Glutamatergic neuron (in vitro differentiated cells): ENCODE measurements around the gene REELD1. TPM values are rescaled to one million over a fixed set of nuclear protein-coding genes. Genes with fewer than 3 reads are reported as not detected.

Experiments used
- DNase-seq: peaks from one replicate; pipeline ENCODE4 v3.0.0; 2022
- H3K27ac Mint-ChIP-seq: one replicate; pipeline ENCODE4 v1.8.0; 2020; ENCODE audit warnings: mild to moderate bottlenecking, mixed read lengths, inconsistent platforms; ENCODE audit not compliant: unreplicated experiment
- H3K27me3 Mint-ChIP-seq: one replicate; pipeline ENCODE4 v1.8.0; 2020; ENCODE audit warnings: mild to moderate bottlenecking, moderate library complexity, mixed read lengths, inconsistent platforms; ENCODE audit not compliant: unreplicated experiment
- H3K36me3 Mint-ChIP-seq: one replicate; pipeline ENCODE4 v1.8.0; 2020; ENCODE audit warnings: mild to moderate bottlenecking, mixed read lengths, inconsistent platforms; ENCODE audit not compliant: unreplicated experiment
- H3K4me1 Mint-ChIP-seq: one replicate; pipeline ENCODE4 v1.8.0; 2020; ENCODE audit warnings: mild to moderate bottlenecking, low read depth, mixed read lengths, inconsistent platforms; ENCODE audit not compliant: unreplicated experiment
- H3K4me3 Mint-ChIP-seq: one replicate; pipeline ENCODE4 v1.8.0; 2020; ENCODE audit warnings: mild to moderate bottlenecking, mixed read lengths, inconsistent platforms; ENCODE audit not compliant: unreplicated experiment
- H3K9me3 Mint-ChIP-seq: one replicate; pipeline ENCODE4 v1.8.0; 2020; ENCODE audit warnings: mild to moderate bottlenecking, moderate library complexity, mixed read lengths, inconsistent platforms; ENCODE audit not compliant: unreplicated experiment
- total RNA-seq: library from RNA; stranded (reverse); fragmentation: NEBNext Ultra II Directional; extraction: Animal tissue kit (Norgen Biotek cat#: 25700); gene quantifications from one replicate; pipeline ENCODE4 v1.2.1, GENCODE V29; 2021; ENCODE audit not compliant: unreplicated experiment
- TF ChIP-seq, protein P1 (sequence below): fragments of 200-600 bp; sonication (generic); IDR thresholded peaks from one replicate; pipeline ENCODE4 v1.5.0; 2021; ENCODE audit not compliant: partially characterized antibody, unreplicated experiment

The REELD1 gene
- total RNA-seq, 1 donor from 2014 or later: not detected

DNA sequence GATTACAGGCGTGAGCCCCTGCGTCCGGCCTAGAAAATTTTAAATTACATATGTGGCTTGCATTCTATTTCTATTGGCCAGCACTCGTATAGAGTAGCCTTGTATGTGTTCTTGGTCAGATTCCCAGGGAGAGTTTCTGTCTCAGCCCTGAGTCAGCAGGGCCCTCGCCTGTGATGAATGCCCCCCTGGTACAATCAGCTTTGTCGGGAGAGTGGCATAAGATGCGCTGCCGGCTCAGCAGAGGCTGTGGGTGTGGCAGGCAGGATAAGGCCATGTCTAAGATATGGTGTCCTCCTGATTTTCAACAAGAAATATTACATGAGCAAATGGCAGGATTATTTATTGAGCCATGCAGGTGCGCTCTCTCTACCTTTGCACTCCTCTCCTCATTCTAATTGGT is 1.6 kb upstream of the REELD1 start:
- TF ChIP-seq, protein P1, sequence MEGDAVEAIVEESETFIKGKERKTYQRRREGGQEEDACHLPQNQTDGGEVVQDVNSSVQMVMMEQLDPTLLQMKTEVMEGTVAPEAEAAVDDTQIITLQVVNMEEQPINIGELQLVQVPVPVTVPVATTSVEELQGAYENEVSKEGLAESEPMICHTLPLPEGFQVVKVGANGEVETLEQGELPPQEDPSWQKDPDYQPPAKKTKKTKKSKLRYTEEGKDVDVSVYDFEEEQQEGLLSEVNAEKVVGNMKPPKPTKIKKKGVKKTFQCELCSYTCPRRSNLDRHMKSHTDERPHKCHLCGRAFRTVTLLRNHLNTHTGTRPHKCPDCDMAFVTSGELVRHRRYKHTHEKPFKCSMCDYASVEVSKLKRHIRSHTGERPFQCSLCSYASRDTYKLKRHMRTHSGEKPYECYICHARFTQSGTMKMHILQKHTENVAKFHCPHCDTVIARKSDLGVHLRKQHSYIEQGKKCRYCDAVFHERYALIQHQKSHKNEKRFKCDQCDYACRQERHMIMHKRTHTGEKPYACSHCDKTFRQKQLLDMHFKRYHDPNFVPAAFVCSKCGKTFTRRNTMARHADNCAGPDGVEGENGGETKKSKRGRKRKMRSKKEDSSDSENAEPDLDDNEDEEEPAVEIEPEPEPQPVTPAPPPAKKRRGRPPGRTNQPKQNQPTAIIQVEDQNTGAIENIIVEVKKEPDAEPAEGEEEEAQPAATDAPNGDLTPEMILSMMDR: no peak
- H3K9me3 Mint-ChIP-seq: no peaks in the 10 kb centered on the region
- H3K4me1 Mint-ChIP-seq: no peaks in the 10 kb centered on the region
- peaks cover 13% of the 10 kb centered on the region for H3K36me3 Mint-ChIP-seq
- no peak for DNase-seq
- no peak overlapping the region for H3K27ac Mint-ChIP-seq
- no peaks in the 10 kb centered on the region for H3K27me3 Mint-ChIP-seq
- H3K4me3 Mint-ChIP-seq: no peak overlapping the region

DNA sequence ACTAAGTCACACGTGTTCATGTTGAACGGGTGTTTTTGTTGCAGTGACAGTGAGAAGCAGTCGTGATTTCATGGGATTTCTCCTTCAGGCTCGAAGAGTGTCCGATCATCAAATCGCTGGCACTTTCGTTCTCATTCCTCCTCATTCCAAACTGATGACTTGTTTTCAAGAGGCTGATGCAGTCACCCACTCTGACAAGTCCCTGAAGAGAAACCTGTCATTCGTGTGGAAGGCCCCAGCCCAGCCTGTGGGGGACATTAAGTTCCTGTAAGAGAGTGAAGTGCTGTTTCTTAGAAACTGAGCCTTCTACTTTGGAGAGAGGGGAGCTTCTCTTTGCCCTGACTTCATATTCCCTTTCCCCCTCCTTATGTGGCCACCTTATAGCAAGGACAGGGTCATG is 8.0 kb downstream of the REELD1 start:
- DNase-seq: no peak
- Mint-ChIP-seq H3K4me3 (no peak overlapping the region), H3K27me3 (peaks cover 5% of the 10 kb centered on the region), H3K9me3 (peaks cover 8% of the 10 kb centered on the region), H3K27ac (no peak overlapping the region), H3K36me3 (no peaks in the 10 kb centered on the region), H3K4me1 (peaks cover 21% of the 10 kb centered on the region)
- TF ChIP-seq, protein P1: no peak

DNA sequence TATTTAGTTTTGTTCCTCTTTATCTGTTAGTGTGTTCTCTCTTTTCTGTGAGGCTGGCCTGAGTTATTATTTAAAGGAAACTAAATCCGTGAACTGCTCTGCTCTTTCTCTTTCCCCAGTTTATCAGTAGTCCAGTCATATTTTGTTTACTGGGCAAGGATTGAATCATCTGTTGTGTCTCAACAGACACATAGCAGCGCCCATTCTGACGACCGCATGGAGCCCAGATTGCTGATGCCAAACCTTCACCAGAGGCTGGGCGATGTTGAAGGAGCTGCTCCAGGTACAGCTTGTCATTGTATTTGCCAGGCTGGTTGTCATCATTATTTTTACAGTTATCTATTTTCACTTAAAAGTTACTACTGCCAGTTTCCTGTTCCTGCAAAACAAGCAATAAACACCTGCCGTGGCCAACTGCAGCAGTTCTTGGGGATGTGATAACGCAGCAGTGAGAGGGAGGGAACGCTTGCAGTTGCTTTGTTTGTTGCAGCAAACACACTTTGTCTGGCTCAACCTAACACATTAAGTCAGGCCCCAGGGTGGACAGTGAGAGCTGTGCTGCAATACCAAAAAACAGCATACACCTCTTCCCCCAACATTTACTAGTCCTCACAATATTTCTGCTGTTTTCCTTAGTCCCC is 10.1 kb downstream of the REELD1 start:
- Mint-ChIP-seq H3K4me3 (no peak overlapping the region), H3K36me3 (no peaks in the 10 kb centered on the region), H3K27me3 (peaks cover 5% of the 10 kb centered on the region), H3K9me3 (peaks cover 8% of the 10 kb centered on the region), H3K4me1 (peaks cover 21% of the 10 kb centered on the region), H3K27ac (no peak overlapping the region)
- DNase-seq: no peak
- TF ChIP-seq, protein P1: no peak

DNA sequence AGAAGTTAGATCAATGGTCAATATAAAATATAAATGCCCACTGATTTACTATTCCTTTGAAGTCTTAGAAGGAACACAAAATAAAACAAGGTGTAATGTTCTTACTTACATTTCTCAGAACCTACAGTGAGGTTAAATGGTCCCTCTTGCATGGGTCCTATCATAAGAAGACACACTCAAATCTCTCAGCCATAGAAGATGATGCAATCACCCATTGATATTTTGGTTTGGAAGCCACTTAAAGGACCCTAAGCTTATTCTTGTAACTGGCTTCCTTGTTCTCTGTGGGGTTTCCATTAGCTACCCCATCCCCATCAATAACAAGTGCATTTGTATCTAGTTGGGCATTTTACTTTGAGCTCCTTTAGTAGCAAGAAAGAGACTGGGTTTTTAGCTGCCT is 15.1 kb downstream of the REELD1 start:
- Mint-ChIP-seq H3K27me3 (peaks cover 3% of the 10 kb centered on the region), H3K4me1 (peaks cover 3% of the 10 kb centered on the region), H3K27ac (no peak overlapping the region), H3K9me3 (peaks cover 3% of the 10 kb centered on the region), H3K36me3 (no peaks in the 10 kb centered on the region), H3K4me3 (no peak overlapping the region)
- DNase-seq: no peak
- TF ChIP-seq, protein P1: no peak

DNA sequence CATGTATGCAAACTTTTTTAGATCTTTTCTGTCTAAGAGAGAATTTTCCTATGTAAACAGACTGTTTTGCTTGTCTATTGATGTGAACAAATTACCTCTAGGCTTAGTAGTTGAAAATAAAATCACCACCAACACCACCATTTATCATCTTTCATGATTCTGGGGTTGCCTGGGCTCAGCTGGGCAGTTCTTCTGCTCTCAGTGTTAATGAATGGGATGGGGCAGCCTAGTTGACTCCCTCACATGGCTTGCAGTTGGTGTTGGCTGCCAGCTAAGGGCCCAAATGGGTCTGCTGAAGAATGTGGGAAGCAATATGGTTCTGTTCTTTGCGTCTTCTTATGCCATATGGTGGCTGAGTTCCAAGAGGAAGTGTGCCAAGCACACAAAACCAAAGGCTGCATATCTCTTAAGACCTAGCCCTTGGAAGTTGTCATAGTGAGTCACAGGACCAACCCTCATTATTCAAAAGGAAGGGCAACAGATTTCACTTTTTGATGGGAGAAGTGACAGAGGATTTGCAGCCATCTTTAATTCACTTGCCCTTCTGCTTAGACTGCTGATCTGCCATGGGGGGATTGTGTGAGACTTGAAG is 17.9 kb downstream of the REELD1 start:
- Mint-ChIP-seq H3K4me3 (no peak overlapping the region), H3K4me1 (peaks cover 5% of the 10 kb centered on the region), H3K9me3 (peaks cover 3% of the 10 kb centered on the region), H3K27me3 (no peaks in the 10 kb centered on the region), H3K36me3 (no peaks in the 10 kb centered on the region), H3K27ac (no peak overlapping the region)
- TF ChIP-seq, protein P1: no peak
- no peak for DNase-seq
